ENCODE measurements around the gene TADA2A.
A peak's percentile ranks its signal among the peaks of the same experiment; 100 is the strongest.
"Not testable (repeated sequence)": the region's sequence is repeated elsewhere in the genome, so short reads cannot be mapped to it uniquely, and the experiment has no call there.

TADA2A gene

GRCh38 chr17:37384560-37385149 lies 22.0 kb upstream of the TADA2A start:
- in situ Hi-C loops (cut with HindIII; ENCODE audit: low pct_unique_long_range_greater_than_20kb, low sequenced_read_pairs) = no loop called here
- DNase-seq (ENCODE audit: low read depth in 1 of 2, low spot score in 1 of 2) = no peak
- no peak for TF ChIP-seq JUND (IDR thresholded peaks at IDR 0.05; ENCODE audit: low read depth)

- no peak for DNase-seq (ENCODE audit: low read depth in 1 of 2, low spot score in 1 of 2)
- TF ChIP-seq JUND (IDR thresholded peaks at IDR 0.05; ENCODE audit: low read depth) = no peak
- in situ Hi-C loops (cut with HindIII; ENCODE audit: low pct_unique_long_range_greater_than_20kb, low sequenced_read_pairs) = no loop called here
Observed at GRCh38 chr17:37385474-37385990, 21.2 kb upstream of the TADA2A start.

DNA sequence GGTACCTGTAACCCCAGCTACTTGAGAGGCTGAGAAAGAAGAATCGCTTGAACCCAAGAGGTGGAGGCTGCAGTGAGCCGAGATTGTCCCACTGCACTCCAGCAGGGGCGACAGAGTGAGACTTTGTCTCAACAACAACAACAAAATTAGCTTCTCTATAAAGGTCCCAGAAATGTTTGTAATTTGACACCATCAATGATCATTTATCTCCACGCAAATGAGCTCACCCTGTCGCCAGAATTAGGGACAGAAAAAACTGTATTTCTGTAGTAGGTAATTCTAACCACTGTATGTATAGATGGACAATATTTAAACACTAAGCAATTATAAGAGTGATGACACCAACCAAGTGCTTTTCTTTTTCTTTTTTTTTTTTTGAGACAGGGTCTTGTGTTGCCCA lies 20.2 kb upstream of the TADA2A start:
- no peak for TF ChIP-seq JUND (IDR thresholded peaks at IDR 0.05; ENCODE audit: low read depth)
- in situ Hi-C loops (cut with HindIII; ENCODE audit: low pct_unique_long_range_greater_than_20kb, low sequenced_read_pairs) = no loop called here
- DNase-seq (ENCODE audit: low read depth in 1 of 2, low spot score in 1 of 2) = no peak

DNA sequence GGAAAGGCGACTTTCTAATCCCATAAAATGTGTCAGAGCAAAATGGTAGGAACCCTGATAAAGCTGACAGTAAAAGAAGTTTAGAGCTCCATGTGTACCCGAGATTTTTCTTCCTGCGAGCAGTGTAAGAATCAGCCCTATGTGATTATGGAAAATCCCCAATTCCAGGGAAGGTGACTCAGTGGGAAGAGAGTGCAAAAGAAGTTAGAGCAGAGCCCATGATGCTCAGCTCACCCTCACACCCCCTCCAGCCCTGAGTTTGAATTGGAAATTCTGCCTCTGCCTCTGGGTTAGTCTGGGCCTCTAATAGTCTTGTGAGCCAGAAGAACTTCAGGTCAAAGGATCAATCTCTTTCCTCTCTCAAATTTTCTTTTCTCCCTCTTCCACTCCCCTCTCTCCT lies 18.4 kb upstream of the TADA2A start:
- no peak for DNase-seq (ENCODE audit: low read depth in 1 of 2, low spot score in 1 of 2)
- in situ Hi-C loops (cut with HindIII; ENCODE audit: low pct_unique_long_range_greater_than_20kb, low sequenced_read_pairs) = no loop called here
- no peak for TF ChIP-seq JUND (IDR thresholded peaks at IDR 0.05; ENCODE audit: low read depth)

GRCh38 chr17:37389160-37389559 lies 17.5 kb upstream of the TADA2A start:
- TF ChIP-seq JUND (IDR thresholded peaks at IDR 0.05; ENCODE audit: low read depth) = no peak
- in situ Hi-C loops (cut with HindIII; ENCODE audit: low pct_unique_long_range_greater_than_20kb, low sequenced_read_pairs) = no loop called here
- no peak for DNase-seq (ENCODE audit: low read depth in 1 of 2, low spot score in 1 of 2)

DNA sequence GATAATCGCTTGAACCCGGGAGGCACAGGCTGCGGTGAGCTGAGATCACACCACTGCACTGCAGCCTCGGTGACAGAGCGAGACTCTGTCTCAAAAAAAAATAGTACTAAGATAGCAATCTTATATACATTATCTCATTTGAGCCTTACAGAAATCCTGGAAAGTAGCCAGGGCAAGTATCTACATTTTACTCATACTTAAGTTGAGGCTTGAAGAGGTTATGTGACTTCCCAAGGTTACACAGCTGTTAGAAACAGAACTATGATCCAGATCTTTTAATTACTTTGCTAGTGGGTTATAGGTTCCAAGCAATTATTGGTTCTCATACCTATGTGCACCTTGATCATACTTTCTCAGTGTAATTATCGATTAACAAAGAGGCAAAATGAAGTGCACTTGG lies 15.5 kb upstream of the TADA2A start:
- DNase-seq (ENCODE audit: low read depth in 1 of 2, low spot score in 1 of 2) = no peak
- TF ChIP-seq JUND (IDR thresholded peaks at IDR 0.05; ENCODE audit: low read depth) = no peak
- in situ Hi-C loops (cut with HindIII; ENCODE audit: low pct_unique_long_range_greater_than_20kb, low sequenced_read_pairs) = no loop called here

GRCh38 chr17:37392024-37392590 lies 14.6 kb upstream of the TADA2A start:
- no peak for TF ChIP-seq JUND (IDR thresholded peaks at IDR 0.05; ENCODE audit: low read depth)
- no peak for DNase-seq (ENCODE audit: low read depth in 1 of 2, low spot score in 1 of 2)
- in situ Hi-C loops (cut with HindIII; ENCODE audit: low pct_unique_long_range_greater_than_20kb, low sequenced_read_pairs) = no loop called here

GRCh38 chr17:37393352-37393751 lies 13.3 kb upstream of the TADA2A start:
- in situ Hi-C loops (cut with HindIII; ENCODE audit: low pct_unique_long_range_greater_than_20kb, low sequenced_read_pairs) = no loop called here
- no peak for DNase-seq (ENCODE audit: low read depth in 1 of 2, low spot score in 1 of 2)
- no peak for TF ChIP-seq JUND (IDR thresholded peaks at IDR 0.05; ENCODE audit: low read depth)

DNA sequence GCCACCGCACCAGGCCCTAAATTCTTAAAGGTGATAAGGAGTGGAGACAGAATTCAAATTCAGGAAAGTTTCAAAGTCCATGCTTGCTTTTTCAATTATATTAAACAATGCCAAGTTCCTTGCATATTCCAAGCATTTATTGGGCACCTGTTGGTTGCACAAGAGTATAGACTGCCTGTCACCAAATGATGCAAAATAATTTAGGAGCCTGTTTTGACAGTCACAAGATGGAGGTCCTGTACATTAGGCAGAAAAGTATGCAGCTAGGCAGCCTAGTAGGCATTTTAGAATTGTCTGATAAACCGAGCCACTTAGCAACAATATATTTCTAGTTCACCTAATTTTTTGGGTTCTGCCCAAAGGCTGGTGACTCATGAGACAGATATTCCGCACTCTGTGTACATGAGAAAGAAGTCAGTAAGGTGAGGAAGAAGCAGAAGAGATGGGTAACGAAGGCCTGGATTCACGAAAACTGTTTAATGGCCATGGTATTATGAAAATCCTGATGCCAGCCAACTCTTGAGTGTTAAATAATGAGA lies 7.4 kb upstream of the TADA2A start:
- DNase-seq (ENCODE audit: low read depth in 1 of 2, low spot score in 1 of 2) = no peak
- no peak for TF ChIP-seq JUND (IDR thresholded peaks at IDR 0.05; ENCODE audit: low read depth)
- in situ Hi-C loops (cut with HindIII; ENCODE audit: low pct_unique_long_range_greater_than_20kb, low sequenced_read_pairs) = no loop called here

DNA sequence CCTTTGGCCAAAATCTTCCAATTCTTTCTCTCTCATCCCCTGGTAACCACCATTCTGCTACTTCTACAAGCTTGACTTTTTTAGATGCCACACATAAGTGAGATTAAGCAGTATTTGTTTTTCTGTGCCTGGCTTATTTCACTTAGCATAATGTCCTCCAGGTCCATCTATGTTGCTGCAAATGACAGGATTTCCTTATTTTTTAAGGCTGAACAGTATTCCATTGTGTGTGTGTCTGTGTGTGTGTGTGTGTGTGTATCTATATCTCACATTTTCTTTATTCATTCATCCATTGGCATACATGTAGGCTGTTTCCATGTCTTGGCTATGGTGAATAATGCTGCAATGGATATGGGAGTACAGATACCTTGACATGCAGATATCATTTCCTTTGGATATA lies 6.2 kb upstream of the TADA2A start:
- in situ Hi-C loops (cut with HindIII; ENCODE audit: low pct_unique_long_range_greater_than_20kb, low sequenced_read_pairs) = no loop called here
- TF ChIP-seq JUND (IDR thresholded peaks at IDR 0.05; ENCODE audit: low read depth) = no peak
- no peak for DNase-seq (ENCODE audit: low read depth in 1 of 2, low spot score in 1 of 2)

- in situ Hi-C loops (cut with HindIII; ENCODE audit: low pct_unique_long_range_greater_than_20kb, low sequenced_read_pairs) = not testable (repeated sequence)
Observed at GRCh38 chr17:37405522-37405921, 1.2 kb upstream of the TADA2A start.

DNA sequence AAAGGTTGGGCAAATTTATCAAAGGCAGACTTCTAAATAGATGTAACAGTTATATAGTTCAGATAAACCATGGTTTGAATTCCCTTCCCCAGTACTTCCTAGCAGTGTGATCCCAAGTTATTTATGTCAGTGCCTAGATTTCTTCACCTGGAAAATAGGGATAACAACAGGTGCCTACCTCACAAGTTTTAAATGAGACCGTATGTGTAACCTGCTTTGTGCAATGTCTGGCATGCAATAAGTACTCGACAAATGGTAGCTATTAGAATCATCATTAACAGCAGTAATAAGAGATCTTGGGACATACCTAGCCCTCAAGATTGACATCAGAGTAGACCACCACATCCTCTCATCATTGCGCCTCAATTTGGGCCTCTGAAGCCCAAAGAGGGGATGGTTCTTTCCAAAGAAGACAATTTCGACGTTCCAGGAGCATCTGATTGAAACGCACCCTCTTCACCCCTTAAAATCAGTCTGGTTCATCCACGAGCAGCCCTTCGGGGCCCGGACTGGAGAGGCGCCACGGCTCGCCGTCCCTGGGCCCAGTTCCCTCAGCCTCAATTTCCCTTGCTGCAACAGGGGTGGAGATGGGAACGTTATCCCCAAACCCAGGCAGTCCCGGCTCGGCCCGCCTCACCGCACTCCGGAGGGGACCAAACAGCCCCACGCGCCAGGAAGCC lies 591 bp upstream of the TADA2A start:
- no peak for TF ChIP-seq JUND (IDR thresholded peaks at IDR 0.05; ENCODE audit: low read depth)
- peak; percentile 4 to 15 for DNase-seq (ENCODE audit: low read depth in 1 of 2, low spot score in 1 of 2)
- in situ Hi-C loops (cut with HindIII; ENCODE audit: low pct_unique_long_range_greater_than_20kb, low sequenced_read_pairs) = no loop called here

More at GRCh38 chr17:37405522-37405921, 1.2 kb upstream of the TADA2A start:
- not testable (repeated sequence) for DNase-seq (ENCODE audit: low read depth in 1 of 2, low spot score in 1 of 2)

DNA sequence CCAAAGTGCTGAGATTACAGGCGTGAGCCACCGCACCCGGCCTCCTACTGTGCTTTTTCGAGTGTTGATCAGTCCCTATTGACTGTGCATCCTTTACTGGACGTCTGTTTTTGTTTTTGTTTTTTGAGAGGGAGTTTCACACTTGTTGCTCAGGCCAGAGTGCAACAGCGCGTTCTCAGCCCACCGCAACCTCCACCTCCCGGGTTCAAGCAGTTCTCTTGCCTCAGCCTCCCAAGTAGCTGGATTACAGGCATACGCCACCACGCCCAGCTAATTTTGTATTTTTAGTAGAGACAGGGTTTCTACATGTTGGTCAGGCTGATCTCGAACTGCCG lies 1.4 kb downstream of the TADA2A start:
- in situ Hi-C loops (cut with HindIII; ENCODE audit: low pct_unique_long_range_greater_than_20kb, low sequenced_read_pairs); DNase-seq (ENCODE audit: low read depth in 1 of 2, low spot score in 1 of 2): not testable (repeated sequence)
